SKM-1 (cell line): ENCODE data around the gene RBMS3.
"Not testable (repeated sequence)": the region's sequence is repeated elsewhere in the genome, so short reads cannot be mapped to it uniquely, and the experiment has no call there.

ENCODE experiments used
- DNase-seq: peaks from one replicate; lab custom pipeline; 2025; ENCODE audit not compliant: unreplicated experiment; lab: John Stamatoyannopoulos, UW

Gene RBMS3

GRCh38 chr3:30044515-30044914, 763.6 kb downstream of the RBMS3 start:
- DNase-seq, result no peak

GRCh38 chr3:30048431-30048830, 767.6 kb downstream of the RBMS3 start:
- DNase-seq, result no peak

GRCh38 chr3:30050116-30050515, 769.2 kb downstream of the RBMS3 start:
- DNase-seq, result not testable (repeated sequence)

DNA sequence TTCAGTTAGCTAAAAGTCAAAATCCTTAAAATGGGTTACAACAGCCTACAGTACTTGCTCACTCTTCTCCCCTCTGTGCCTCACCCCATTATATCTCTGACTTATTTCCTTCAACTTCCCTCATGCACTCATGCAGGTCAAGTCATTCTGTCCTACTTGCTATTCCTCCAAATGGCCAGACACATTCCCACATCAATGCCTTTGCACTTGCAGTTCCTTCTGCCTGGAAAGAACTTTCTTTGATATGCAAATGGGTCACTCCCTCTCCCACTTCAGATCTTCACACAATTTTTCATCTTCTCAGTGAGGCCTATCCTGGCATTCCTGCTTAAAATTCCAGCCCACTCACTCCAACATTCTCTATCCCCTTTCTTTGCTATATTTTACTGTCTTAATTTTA, 778.4 kb downstream of the RBMS3 start:
- no peak for DNase-seq
